Measurements from ENCODE around the gene CD3D.

DNA sequence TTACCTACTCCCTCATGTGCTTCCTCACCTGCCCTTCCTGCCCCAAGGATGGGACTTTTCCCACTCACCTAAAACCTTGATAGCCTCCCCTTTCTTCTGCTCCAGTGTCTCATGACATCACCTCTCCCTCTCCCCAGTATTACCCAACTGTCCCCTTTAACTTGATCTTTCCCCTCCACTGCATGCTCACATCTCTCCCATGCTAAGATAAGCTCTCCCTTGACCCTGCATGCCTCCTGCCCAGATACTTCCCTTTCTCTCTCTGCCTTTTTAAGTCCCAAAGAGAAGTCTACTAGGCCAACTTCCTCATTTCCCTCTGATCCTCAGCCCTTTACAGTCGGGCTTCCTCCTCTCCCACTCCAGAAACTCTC, 23.2 kb downstream of the CD3D start:
- no peak for TF ChIP-seq POLR2A (IDR thresholded peaks at IDR 0.05)
- TF ChIP-seq, protein P1, sequence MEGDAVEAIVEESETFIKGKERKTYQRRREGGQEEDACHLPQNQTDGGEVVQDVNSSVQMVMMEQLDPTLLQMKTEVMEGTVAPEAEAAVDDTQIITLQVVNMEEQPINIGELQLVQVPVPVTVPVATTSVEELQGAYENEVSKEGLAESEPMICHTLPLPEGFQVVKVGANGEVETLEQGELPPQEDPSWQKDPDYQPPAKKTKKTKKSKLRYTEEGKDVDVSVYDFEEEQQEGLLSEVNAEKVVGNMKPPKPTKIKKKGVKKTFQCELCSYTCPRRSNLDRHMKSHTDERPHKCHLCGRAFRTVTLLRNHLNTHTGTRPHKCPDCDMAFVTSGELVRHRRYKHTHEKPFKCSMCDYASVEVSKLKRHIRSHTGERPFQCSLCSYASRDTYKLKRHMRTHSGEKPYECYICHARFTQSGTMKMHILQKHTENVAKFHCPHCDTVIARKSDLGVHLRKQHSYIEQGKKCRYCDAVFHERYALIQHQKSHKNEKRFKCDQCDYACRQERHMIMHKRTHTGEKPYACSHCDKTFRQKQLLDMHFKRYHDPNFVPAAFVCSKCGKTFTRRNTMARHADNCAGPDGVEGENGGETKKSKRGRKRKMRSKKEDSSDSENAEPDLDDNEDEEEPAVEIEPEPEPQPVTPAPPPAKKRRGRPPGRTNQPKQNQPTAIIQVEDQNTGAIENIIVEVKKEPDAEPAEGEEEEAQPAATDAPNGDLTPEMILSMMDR (IDR thresholded peaks at IDR 0.05) = no peak
